ENCODE measurements around the gene RPL19. TPM values are rescaled to one million over a fixed set of nuclear protein-coding genes. Genes with fewer than 3 reads are reported as not detected.

RPL19 gene
- total and polyA plus RNA-seq, 3 donors from 2014 or later, result 954 to 1,741 (median 1,719) TPM

DNA sequence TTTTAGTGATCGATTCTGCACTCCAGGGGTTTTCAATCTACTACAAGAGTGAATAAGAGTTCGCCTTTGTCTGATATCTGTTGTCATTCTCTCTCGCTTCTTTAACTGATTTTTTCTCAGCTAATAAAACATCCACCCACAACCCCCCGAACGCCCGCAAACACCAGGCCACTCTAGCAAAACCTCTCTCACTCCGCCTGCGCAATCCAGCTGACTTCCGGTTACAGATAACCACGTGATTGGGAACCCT lies 338 bp upstream of the RPL19 start:
- Histone ChIP-seq H3K27me3 (no peaks in the 10 kb centered on the region), H3K9me3 (no peaks in the 10 kb centered on the region), H3K4me3 (peak overlapping the region; percentile 83 to 92), H3K36me3 (ENCODE audit: low read depth, missing control alignments) (no peaks in the 10 kb centered on the region), H3K4me1 (peaks cover 39% of the 10 kb centered on the region), H3K27ac (peak overlapping the region; percentile 97)
- intact Hi-C loops (cut with DNase I; ENCODE audit: low total_unique reads), result no loop called here
- peak; percentile 94 for DNase-seq
- WGBS, 2 donors, result 0 to 1% methylated on average over 10 of the region's 10 CpGs
- TF ChIP-seq, protein P1, sequence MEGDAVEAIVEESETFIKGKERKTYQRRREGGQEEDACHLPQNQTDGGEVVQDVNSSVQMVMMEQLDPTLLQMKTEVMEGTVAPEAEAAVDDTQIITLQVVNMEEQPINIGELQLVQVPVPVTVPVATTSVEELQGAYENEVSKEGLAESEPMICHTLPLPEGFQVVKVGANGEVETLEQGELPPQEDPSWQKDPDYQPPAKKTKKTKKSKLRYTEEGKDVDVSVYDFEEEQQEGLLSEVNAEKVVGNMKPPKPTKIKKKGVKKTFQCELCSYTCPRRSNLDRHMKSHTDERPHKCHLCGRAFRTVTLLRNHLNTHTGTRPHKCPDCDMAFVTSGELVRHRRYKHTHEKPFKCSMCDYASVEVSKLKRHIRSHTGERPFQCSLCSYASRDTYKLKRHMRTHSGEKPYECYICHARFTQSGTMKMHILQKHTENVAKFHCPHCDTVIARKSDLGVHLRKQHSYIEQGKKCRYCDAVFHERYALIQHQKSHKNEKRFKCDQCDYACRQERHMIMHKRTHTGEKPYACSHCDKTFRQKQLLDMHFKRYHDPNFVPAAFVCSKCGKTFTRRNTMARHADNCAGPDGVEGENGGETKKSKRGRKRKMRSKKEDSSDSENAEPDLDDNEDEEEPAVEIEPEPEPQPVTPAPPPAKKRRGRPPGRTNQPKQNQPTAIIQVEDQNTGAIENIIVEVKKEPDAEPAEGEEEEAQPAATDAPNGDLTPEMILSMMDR (IDR thresholded peaks at IDR 0.05), result peak in 1 of 3 experiments; percentile 18
- TF ChIP-seq POLR2A (IDR thresholded peaks at IDR 0.05), result no peak

DNA sequence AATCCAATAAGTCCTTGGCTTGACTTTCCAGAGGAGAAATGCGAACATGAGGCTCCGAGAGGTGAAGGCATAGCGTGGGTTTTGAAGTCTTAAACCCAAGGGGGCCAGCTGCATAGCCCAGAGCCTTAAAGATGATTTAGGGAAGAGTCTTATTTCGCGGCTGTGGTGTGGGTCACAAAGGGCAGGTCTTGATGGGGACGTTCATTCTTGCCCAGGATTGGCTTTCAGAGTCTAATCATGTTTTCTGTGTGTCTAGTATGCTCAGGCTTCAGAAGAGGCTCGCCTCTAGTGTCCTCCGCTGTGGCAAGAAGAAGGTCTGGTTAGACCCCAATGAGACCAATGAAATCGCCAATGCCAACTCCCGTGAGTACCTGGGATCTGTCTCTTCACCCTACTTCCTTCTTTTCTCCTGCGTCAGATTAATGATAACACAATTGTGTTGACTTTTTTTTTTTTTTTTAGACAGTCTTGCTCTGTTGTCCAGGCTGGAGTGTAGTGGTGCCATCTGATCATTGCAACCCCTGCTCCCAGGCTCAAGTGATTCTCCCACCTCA lies 951 bp downstream of the RPL19 start:
- intact Hi-C loops (cut with DNase I; ENCODE audit: low total_unique reads), result no loop called here
- Histone ChIP-seq H3K27ac (peak overlapping the region; percentile 97), H3K27me3 (no peaks in the 10 kb centered on the region), H3K4me3 (peak overlapping the region; percentile 83 to 92), H3K4me1 (peaks cover 28% of the 10 kb centered on the region), H3K36me3 (ENCODE audit: low read depth, missing control alignments) (no peaks in the 10 kb centered on the region), H3K9me3 (no peaks in the 10 kb centered on the region)
- no peak for DNase-seq
- TF ChIP-seq POLR2A (IDR thresholded peaks at IDR 0.05), result no peak
- TF ChIP-seq, protein P1 (IDR thresholded peaks at IDR 0.05), result no peak
- WGBS, 2 donors, result 23 to 31% methylated on average over 11 of the region's 11 CpGs

DNA sequence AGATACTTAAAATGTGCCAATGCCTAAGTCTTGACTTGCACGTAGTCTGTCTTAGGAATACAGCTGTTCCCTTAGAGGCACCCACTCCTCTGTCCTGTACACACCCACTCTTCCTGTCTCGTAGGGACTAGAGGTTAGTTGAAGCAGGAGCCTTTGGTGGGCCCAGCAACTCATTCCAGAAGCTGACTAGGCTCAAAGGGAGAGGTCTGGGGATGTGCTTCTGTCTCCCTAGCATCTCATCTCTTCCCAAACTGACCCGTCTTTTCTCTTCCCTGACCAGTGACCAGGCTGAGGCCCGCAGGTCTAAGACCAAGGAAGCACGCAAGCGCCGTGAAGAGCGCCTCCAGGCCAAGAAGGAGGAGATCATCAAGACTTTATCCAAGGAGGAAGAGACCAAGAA lies 4.2 kb downstream of the RPL19 start:
- no peaks in the 10 kb centered on the region for H3K27me3 ChIP-seq
- H3K9me3 ChIP-seq, result no peaks in the 10 kb centered on the region
- WGBS, 2 donors, result 77 to 81% methylated on average over 8 of the region's 8 CpGs
- no peak overlapping the region for H3K4me3 ChIP-seq
- no peak for TF ChIP-seq POLR2A (IDR thresholded peaks at IDR 0.05)
- TF ChIP-seq, protein P1 (IDR thresholded peaks at IDR 0.05), result no peak
- no peaks in the 10 kb centered on the region for H3K36me3 ChIP-seq (ENCODE audit: low read depth, missing control alignments)
- intact Hi-C loops (cut with DNase I; ENCODE audit: low total_unique reads), result no loop called here
- DNase-seq, result no peak
- H3K27ac ChIP-seq, result no peak overlapping the region
- peaks cover 21% of the 10 kb centered on the region for H3K4me1 ChIP-seq

DNA sequence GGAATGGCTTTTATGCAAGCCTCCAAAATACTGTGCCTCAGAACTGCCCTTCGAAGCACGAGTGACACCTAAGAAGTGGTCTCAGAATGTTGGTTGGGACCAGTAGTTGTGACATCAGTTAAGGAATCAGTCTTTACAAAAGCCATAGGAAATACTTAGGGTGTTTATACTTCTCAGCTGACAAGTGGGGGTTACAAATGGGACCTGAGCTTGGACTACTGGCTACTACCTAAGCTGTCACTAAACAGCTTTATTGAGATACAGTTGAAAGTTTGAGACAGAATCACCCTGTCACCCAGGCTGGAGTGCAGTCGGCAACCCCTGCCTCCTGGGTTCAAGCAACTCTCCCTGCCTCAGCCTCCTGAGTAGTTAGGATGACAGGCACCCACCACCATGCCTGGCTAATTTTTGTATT lies 5.0 kb downstream of the RPL19 start:
- no peak overlapping the region for H3K4me3 ChIP-seq
- H3K4me1 ChIP-seq, result peaks cover 28% of the 10 kb centered on the region
- H3K36me3 ChIP-seq (ENCODE audit: low read depth, missing control alignments), result no peaks in the 10 kb centered on the region
- TF ChIP-seq POLR2A (IDR thresholded peaks at IDR 0.05), result no peak
- TF ChIP-seq, protein P1 (IDR thresholded peaks at IDR 0.05), result no peak
- H3K9me3 ChIP-seq, result no peaks in the 10 kb centered on the region
- no peak overlapping the region for H3K27ac ChIP-seq
- DNase-seq, result no peak
- WGBS, 2 donors, result 81 to 87% methylated on average over 3 of the region's 3 CpGs
- intact Hi-C loops (cut with DNase I; ENCODE audit: low total_unique reads), result no loop called here
- H3K27me3 ChIP-seq, result no peaks in the 10 kb centered on the region

DNA sequence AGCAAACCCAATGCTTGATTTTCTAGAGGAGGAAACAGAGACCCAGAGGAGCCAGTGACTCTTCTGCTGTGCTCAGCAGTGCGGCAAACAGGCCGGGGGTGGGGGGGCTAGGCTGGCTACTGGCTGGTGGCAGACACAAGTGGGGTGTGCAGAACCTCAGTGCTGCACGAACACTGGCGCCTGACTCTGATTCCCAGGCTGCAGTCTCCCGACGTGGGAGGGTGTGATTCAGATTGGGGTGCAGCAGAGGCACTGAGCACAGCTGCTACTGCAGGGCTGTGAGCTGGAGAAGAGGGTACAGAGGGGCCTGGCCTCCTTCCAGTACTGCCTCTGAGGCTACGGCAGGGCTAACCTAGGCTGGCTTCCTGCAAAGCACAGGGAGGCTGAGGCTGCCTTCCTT lies 8.1 kb downstream of the RPL19 start:
- H3K27me3 ChIP-seq, result no peaks in the 10 kb centered on the region
- peaks cover 17% of the 10 kb centered on the region for H3K4me1 ChIP-seq
- intact Hi-C loops (cut with DNase I; ENCODE audit: low total_unique reads), result no loop called here
- no peaks in the 10 kb centered on the region for H3K36me3 ChIP-seq (ENCODE audit: low read depth, missing control alignments)
- H3K4me3 ChIP-seq, result no peak overlapping the region
- DNase-seq, result no peak
- WGBS, 2 donors, result 61 to 73% methylated on average over 7 of the region's 7 CpGs
- no peaks in the 10 kb centered on the region for H3K9me3 ChIP-seq
- no peak overlapping the region for H3K27ac ChIP-seq
- TF ChIP-seq, protein P1 (IDR thresholded peaks at IDR 0.05), result no peak
- TF ChIP-seq POLR2A (IDR thresholded peaks at IDR 0.05), result no peak

Measured in testis (tissue), 3 donors.